Activated gamma-delta T cell treated with anti-CD3 and anti-CD28 coated beads, Interleukin-2, amount 50 U/mL, for 16 hours (primary cell): Measurements from ENCODE around the gene PRICKLE1.

Source experiments
- DNase-seq: peaks from one replicate; pipeline ENCODE4 v3.0.0-alpha.2; 2020; ENCODE audit warnings: low read depth

Gene PRICKLE1

DNA sequence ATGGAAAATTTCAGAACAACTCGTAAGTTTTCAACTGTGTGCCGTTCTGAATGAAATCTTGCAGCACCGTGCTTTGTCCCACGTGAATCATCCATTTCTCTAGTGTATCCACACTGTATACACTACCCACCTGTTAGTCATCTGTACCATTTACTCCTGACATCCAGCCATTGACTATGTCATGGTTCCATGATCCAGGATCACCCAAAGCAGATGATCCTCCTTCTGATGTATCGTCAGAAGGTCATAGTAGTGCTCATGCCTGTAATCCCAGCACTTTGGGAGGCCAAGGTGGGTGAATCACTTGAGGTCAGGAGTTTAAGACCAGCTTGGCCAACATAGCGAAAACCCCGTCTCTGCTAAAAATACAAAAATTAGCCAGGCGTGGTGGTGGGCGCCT lies 140.7 kb downstream of the PRICKLE1 start:
- DNase-seq, result no peak

GRCh38 chr12:42447371-42447786 lies 142.2 kb downstream of the PRICKLE1 start:
- no peak for DNase-seq

GRCh38 chr12:42446761-42447160 lies 142.8 kb downstream of the PRICKLE1 start:
- DNase-seq, result no peak

DNA sequence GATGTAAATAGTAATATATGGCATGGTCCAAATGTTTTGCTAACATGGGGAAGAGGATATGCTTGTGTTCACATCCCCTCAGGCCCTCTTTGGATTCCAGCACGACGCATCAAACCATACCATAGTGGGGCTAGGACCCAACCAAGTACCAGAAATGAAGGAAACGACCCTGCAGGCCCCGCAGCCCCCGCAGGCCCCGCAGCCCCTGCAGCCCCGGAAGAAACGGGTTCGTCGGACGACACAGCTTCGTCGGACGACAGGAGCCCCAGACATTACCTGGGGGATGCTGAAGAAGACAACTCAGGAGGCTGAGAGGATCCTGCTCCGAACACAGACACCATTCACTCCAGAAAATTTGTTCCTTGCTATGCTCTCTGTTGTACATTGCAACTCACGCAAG lies 143.7 kb downstream of the PRICKLE1 start:
- DNase-seq, result no peak

- no peak for DNase-seq
These were observed 145.2 kb downstream of the PRICKLE1 start for GRCh38 chr12:42444192-42444943.

- DNase-seq, result no peak
These were observed 146.7 kb downstream of the PRICKLE1 start for GRCh38 chr12:42442888-42443287.

- no peak for DNase-seq
These were observed 147.2 kb downstream of the PRICKLE1 start for GRCh38 chr12:42442311-42442759.

DNA sequence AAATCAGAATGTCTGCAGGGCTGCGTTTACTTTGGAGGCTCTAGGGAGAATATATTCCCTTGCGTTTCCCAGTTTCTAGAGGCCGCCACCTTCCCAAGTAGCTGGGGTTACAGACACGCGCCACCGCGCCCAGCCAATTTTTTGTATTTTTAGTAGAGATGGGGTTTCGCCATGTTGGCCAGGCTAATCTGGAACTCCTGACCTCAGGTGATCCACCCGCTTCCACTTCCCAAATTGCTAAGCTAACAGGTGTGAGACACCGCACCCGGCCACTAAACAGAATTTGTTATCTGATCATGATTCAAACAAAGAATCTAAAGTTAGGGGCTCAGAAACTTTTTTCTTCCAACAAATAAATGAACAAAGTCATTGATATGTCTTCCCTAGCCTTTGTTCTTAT lies 148.9 kb downstream of the PRICKLE1 start:
- DNase-seq, result no peak

DNA sequence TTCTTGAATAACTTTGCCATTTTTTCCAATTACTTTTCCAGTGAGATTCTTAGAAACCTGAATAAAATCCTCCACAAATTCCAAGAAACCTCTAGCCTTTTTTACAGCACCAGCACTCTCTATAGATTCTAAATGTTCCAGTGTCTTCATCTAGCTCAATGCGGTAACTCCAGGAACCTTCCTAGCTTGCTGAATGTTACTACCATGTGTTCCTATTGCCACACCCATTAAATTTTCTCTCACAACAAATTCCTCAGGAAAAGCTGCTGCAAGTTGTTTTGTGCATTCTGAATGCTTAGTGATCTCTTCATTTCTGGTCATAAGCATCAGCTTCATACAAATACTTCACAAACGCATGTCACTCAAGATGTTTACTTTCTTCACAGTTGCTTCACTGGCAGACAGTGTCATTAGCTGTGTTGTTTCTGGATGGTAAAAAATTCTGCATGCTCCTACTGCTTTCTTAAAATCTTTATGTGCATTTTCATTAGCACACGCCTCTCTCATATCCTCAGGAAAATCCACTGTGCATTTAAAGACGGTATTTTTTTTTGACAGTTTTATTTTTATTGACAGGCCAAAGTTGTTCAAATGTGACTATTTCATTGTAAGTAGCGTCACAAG lies 156.9 kb downstream of the PRICKLE1 start:
- no peak for DNase-seq

DNA sequence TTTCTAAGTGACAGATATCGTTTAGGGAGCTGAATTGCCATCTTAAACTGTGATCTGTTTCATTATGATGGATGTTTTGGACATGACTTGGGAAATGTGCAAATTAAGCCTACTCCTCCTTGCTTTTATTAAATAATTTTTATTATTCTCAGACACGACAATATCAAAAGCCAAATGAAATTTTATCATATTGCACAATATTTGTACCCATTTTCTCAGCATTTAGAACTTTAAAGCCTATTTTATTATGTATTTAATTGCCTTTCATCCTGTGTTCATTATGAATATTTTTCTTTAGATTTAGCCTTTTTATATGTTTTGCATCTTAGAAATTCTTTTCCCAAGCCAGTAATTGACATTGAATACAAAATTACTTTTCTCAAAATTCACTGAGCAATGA lies 160.7 kb downstream of the PRICKLE1 start:
- DNase-seq, result no peak

GRCh38 chr12:42426746-42427145 lies 162.8 kb downstream of the PRICKLE1 start:
- DNase-seq, result no peak

DNA sequence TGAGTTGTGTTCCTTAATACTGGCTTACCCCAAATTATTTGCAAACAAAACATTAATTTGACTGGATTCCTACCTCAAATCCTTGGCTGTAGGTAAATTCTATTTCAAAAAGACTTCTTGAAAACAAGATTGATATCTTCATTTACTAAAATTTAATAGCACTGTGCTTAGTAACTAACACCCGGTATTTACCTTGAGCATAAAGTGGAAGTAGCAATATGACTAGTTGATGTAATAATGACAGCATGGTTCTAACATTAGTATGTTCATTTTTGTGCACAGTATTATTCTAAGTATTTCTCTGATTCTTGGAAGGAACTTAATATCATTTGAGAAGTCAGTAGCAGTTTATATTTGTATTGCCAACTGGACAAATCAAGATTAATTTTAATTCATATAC lies 166.8 kb downstream of the PRICKLE1 start:
- no peak for DNase-seq

GRCh38 chr12:42421844-42422779 lies 167.4 kb downstream of the PRICKLE1 start:
- no peak for DNase-seq

GRCh38 chr12:42420395-42420794 lies 169.2 kb downstream of the PRICKLE1 start:
- no peak for DNase-seq

GRCh38 chr12:42410340-42410739 lies 179.2 kb downstream of the PRICKLE1 start:
- no peak for DNase-seq

DNA sequence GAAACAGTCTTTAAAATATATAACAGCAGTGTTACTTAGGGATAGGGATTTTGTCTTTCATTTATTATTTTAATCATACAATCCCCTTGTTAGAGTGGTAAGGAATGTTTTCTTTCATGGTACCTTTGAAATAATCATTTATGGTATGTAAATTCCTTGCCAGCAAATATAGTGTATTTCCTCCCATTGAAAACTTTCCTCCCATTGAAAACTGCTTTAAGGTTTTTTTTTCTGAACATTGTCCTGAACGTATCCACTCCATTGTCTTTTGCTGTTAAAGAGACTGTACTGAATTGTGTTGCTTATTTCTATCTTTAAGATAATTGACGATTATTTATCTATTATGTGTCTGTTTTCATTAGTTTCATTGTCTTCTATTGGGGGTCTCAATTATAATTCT lies 180.1 kb downstream of the PRICKLE1 start:
- no peak for DNase-seq

DNA sequence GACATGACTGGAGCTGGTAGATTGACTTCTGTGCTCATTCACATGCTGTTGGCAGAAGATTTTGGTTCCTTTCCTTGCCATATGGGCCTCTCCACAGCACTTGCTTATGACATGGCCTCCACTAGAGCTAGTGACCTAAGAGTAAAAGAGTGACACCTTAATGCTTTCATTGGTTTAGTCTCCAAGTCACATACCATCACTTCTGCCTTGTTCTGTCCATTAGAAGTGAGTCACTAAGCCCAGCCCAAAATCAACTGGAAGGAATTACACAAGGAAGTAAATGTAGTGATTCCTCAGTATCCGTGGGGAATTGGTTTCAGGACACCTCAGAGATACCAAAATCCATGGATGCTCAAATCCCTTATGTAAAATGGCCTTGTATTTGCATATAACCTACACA lies 182.2 kb downstream of the PRICKLE1 start:
- no peak for DNase-seq
